ENCODE data around the gene CCDC192. TPM values are rescaled to one million over a fixed set of nuclear protein-coding genes. Genes with fewer than 3 reads are reported as not detected.
"Not testable (repeated sequence)": the region's sequence is repeated elsewhere in the genome, so short reads cannot be mapped to it uniquely, and the experiment has no call there.

The CCDC192 gene
- polyA plus RNA-seq, 1 donor from 2014 or later, result not detected

- no peak overlapping the region for H2AFZ ChIP-seq (ENCODE audit: low read depth, low read length)
- no peak for TF ChIP-seq POLR2AphosphoS5 (IDR thresholded peaks at IDR 0.05)
- TF ChIP-seq EP300 (conservative IDR thresholded peaks at IDR 0.05; ENCODE audit: poor library complexity, severe bottlenecking), result no peak
- TF ChIP-seq MXI1 (conservative IDR thresholded peaks at IDR 0.05; ENCODE audit: poor library complexity, severe bottlenecking), result no peak
- no peak for TF ChIP-seq TAF1 (IDR thresholded peaks at IDR 0.05; ENCODE audit: low read depth)
- TF ChIP-seq CTCF (IDR thresholded peaks at IDR 0.05; ENCODE audit: poor library complexity, severe bottlenecking), result no peak
- TF ChIP-seq EZH2 (IDR thresholded peaks at IDR 0.05; ENCODE audit: borderline replicate concordance, insufficient read depth, low read length, poor library complexity, severe bottlenecking), result no peak
- TF ChIP-seq RAD21 (conservative IDR thresholded peaks at IDR 0.05), result no peak
- no peak for TF ChIP-seq SMC3 (conservative IDR thresholded peaks at IDR 0.05; ENCODE audit: poor library complexity)
- TF ChIP-seq REST (IDR thresholded peaks at IDR 0.05; ENCODE audit: borderline replicate concordance), result no peak
- H3K27ac ChIP-seq (ENCODE audit: low read length), result no peak overlapping the region
- no peaks in the 10 kb centered on the region for H3K36me3 ChIP-seq (ENCODE audit: insufficient read depth, low read length)
- H3F3A ChIP-seq (ENCODE audit: insufficient read depth, low read length, poor library complexity, severe bottlenecking), result no peaks in the 10 kb centered on the region
- H3K79me2 ChIP-seq (replicated peaks; ENCODE audit: insufficient read depth, low read length), result no peaks in the 10 kb centered on the region
- no peaks in the 10 kb centered on the region for H3K9me2 ChIP-seq (ENCODE audit: insufficient read depth, low read length)
- H3K4me2 ChIP-seq (ENCODE audit: low read length), result no peak overlapping the region
- H3K4me3 ChIP-seq (ENCODE audit: low read length), result no peak overlapping the region
- H3K27me3 ChIP-seq (ENCODE audit: insufficient read depth, low read depth, low read length), result no peaks in the 10 kb centered on the region
- no peak overlapping the region for H3K9ac ChIP-seq (ENCODE audit: low read length)
- H4K20me1 ChIP-seq (ENCODE audit: insufficient read depth), result no peaks in the 10 kb centered on the region
- H3K9me3 ChIP-seq (ENCODE audit: low read length), result no peaks in the 10 kb centered on the region
Measured at GRCh38 chr5:127706691-127707090, 3.5 kb downstream of the CCDC192 start.

GRCh38 chr5:127707209-127707608 lies 4.0 kb downstream of the CCDC192 start:
- H2AFZ ChIP-seq (ENCODE audit: low read depth, low read length), result no peak overlapping the region
- H3K79me2 ChIP-seq (replicated peaks; ENCODE audit: insufficient read depth, low read length), result no peaks in the 10 kb centered on the region
- no peak overlapping the region for H3K4me2 ChIP-seq (ENCODE audit: low read length)
- no peaks in the 10 kb centered on the region for H4K20me1 ChIP-seq (ENCODE audit: insufficient read depth)
- H3K9me3 ChIP-seq (ENCODE audit: low read length), result no peaks in the 10 kb centered on the region
- H3K9ac ChIP-seq (ENCODE audit: low read length), result no peak overlapping the region
- no peak overlapping the region for H3K27ac ChIP-seq (ENCODE audit: low read length)
- H3K36me3 ChIP-seq (ENCODE audit: insufficient read depth, low read length), result no peaks in the 10 kb centered on the region
- no peaks in the 10 kb centered on the region for H3K9me2 ChIP-seq (ENCODE audit: insufficient read depth, low read length)
- no peak overlapping the region for H3K4me3 ChIP-seq (ENCODE audit: low read length)
- H3K27me3 ChIP-seq (ENCODE audit: insufficient read depth, low read depth, low read length), result no peaks in the 10 kb centered on the region
- H3F3A ChIP-seq (ENCODE audit: insufficient read depth, low read length, poor library complexity, severe bottlenecking), result no peaks in the 10 kb centered on the region
- TF ChIP-seq TAF1 (IDR thresholded peaks at IDR 0.05; ENCODE audit: low read depth) (no peak), RAD21 (conservative IDR thresholded peaks at IDR 0.05) (no peak), REST (IDR thresholded peaks at IDR 0.05; ENCODE audit: borderline replicate concordance) (no peak), MXI1 (conservative IDR thresholded peaks at IDR 0.05; ENCODE audit: poor library complexity, severe bottlenecking) (no peak), EP300 (conservative IDR thresholded peaks at IDR 0.05; ENCODE audit: poor library complexity, severe bottlenecking) (no peak), SMC3 (conservative IDR thresholded peaks at IDR 0.05; ENCODE audit: poor library complexity) (no peak)

- H3F3A ChIP-seq (ENCODE audit: insufficient read depth, low read length, poor library complexity, severe bottlenecking); H2AFZ ChIP-seq (ENCODE audit: low read depth, low read length); H3K9me3 ChIP-seq (ENCODE audit: low read length); H3K4me3 ChIP-seq (ENCODE audit: low read length); H3K36me3 ChIP-seq (ENCODE audit: insufficient read depth, low read length); H3K9me2 ChIP-seq (ENCODE audit: insufficient read depth, low read length); H3K9ac ChIP-seq (ENCODE audit: low read length); H3K27me3 ChIP-seq (ENCODE audit: insufficient read depth, low read depth, low read length); H3K4me2 ChIP-seq (ENCODE audit: low read length); H4K20me1 ChIP-seq (ENCODE audit: insufficient read depth); H3K79me2 ChIP-seq (replicated peaks; ENCODE audit: insufficient read depth, low read length); H3K27ac ChIP-seq (ENCODE audit: low read length): not testable (repeated sequence)
Measured at GRCh38 chr5:127713083-127713482, 9.9 kb downstream of the CCDC192 start.

All from neural cell (in vitro differentiated cells).